HepG2 (cell line): ENCODE measurements around the gene CCDC85C. TPM values are rescaled to one million over a fixed set of nuclear protein-coding genes. Genes with fewer than 3 reads are reported as not detected.
A peak's percentile ranks its signal among the peaks of the same experiment; 100 is the strongest.

Experiments used
- ATAC-seq: fragments of 200-7000 bp; cut with Tn5 transposase; 3 replicates; pipeline ENCODE4 v1.9.1; 2020; ENCODE audit warnings: mild to moderate bottlenecking, moderate library complexity
- BruUV-seq: library from RNA; stranded (reverse); fragments of 400-500 nt; replicated peaks from 2 replicates; lab custom pipeline; 2021; lab: Mats Ljungman, UMichigan
- CTCF ChIA-PET: fragments of 300-600 bp; formaldehyde crosslinking; extraction: SDS; loops from one replicate; lab custom pipeline; 2021; ENCODE audit warnings: low total read pairs, inconsistent platforms, low intra/inter-chr PET ratio; lab: Yijun Ruan, JAX
- POLR2A ChIA-PET: fragments of 350-600 bp; sonication (Branson Sonifier 250); formaldehyde crosslinking; loops from one replicate; lab custom pipeline; 2020; ENCODE audit warnings: antibody characterized with exemption, inconsistent platforms; lab: Yijun Ruan, JAX
- DNase-seq: peaks from one replicate; pipeline ENCODE4 v3.0.0-alpha.2; 2015; ENCODE audit warnings: low spot score
- FAIRE-seq: peaks from 3 replicates; lab custom pipeline; 2011; peaks lifted over from hg19 to GRCh38; lab: Jason Lieb, UNC
- H2AFZ ChIP-seq: one replicate; pipeline ENCODE4 v1.6.1; 2011; ENCODE audit warnings: low read length, inconsistent platforms
- H3K27ac ChIP-seq: fragments of 300-600 bp; 3 replicates; pipeline ENCODE4 v1.8.0; 2011; ENCODE audit warnings: mixed run types, mild to moderate bottlenecking, mixed read lengths, low read length, inconsistent platforms; ENCODE audit not compliant: insufficient read depth; ENCODE audit errors: extremely low read length
- H3K27me3 ChIP-seq, 2 experiments: fragments of 200-600 bp in 1 of 2; 2 replicates in 1 of 2; 3 replicates in 1 of 2; pipeline versions ENCODE4 v1.6.0 to v1.8.0; 2011; ENCODE audit warnings: low read length in 2 of 2, mild to moderate bottlenecking in 2 of 2, moderate library complexity in 2 of 2, inconsistent platforms in 1 of 2; ENCODE audit not compliant: insufficient read depth in 2 of 2, control insufficient read depth in 1 of 2
- H3K36me3 ChIP-seq, 2 experiments: fragments of 200-600 bp in 1 of 2; replicated peaks in 1 of 2; 2 replicates in 1 of 2; 3 replicates in 1 of 2; pipeline versions ENCODE4 v1.5.1 to v1.8.0; 2011; ENCODE audit warnings: low read length in 2 of 2, inconsistent platforms in 1 of 2; ENCODE audit not compliant: insufficient read depth in 2 of 2, control insufficient read depth in 1 of 2
- H3K4me1 ChIP-seq: 2 replicates; pipeline ENCODE4 v1.5.1; 2012; ENCODE audit warnings: low read length, inconsistent platforms; ENCODE audit not compliant: insufficient read depth
- H3K4me2 ChIP-seq: 2 replicates; pipeline ENCODE4 v1.6.0; 2011; ENCODE audit warnings: low read depth, low read length, inconsistent platforms
- H3K4me3 ChIP-seq, 3 experiments: fragments of 200-600 bp in 1 of 3; sonication (generic), shearing (Covaris generic) in 1 of 3; replicated peaks in 1 of 3; 2 replicates each; pipeline ENCODE4 v1.5.1; 2011 to 2016; ENCODE audit warnings: low read length in 3 of 3, inconsistent platforms in 2 of 3, low read depth in 2 of 3, mild to moderate bottlenecking in 2 of 3, control low read depth in 1 of 3, mixed read lengths in 1 of 3; ENCODE audit not compliant: insufficient read depth in 1 of 3
- H3K79me2 ChIP-seq: one replicate; pipeline ENCODE4 v1.6.1; 2011; ENCODE audit warnings: low read length, inconsistent platforms; ENCODE audit not compliant: insufficient read depth
- H3K9ac ChIP-seq: 2 replicates; pipeline ENCODE4 v1.6.0; 2011; ENCODE audit warnings: mild to moderate bottlenecking, low read depth, low read length, inconsistent platforms; ENCODE audit not compliant: insufficient read depth
- H3K9me3 ChIP-seq: 2 replicates; pipeline ENCODE4 v1.5.1; 2012; ENCODE audit warnings: mild to moderate bottlenecking, low read length
- H4K20me1 ChIP-seq: 2 replicates; pipeline ENCODE4 v1.6.0; 2011; ENCODE audit warnings: inconsistent platforms, mild to moderate bottlenecking, low read length, moderate library complexity; ENCODE audit not compliant: insufficient read depth
- ADNP ChIP-seq: sonication (generic); formaldehyde crosslinking; IDR thresholded peaks from 2 replicates; pipeline ENCODE4 v1.4.0; 2020; ENCODE audit warnings: missing genetic modification reagents
- BHLHE40 ChIP-seq: IDR thresholded peaks from 2 replicates; pipeline ENCODE4 v1.6.1; 2011; ENCODE audit warnings: low read length, improper control_type of control experiment
- HOXA7 ChIP-seq: sonication (generic); formaldehyde crosslinking; IDR thresholded peaks from 2 replicates; pipeline ENCODE4 v1.8.1; 2022; ENCODE audit warnings: mild to moderate bottlenecking, missing genetic modification reagents, moderate library complexity
- KDM5B ChIP-seq: sonication (generic); formaldehyde crosslinking; IDR thresholded peaks from 2 replicates; pipeline ENCODE4 v1.4.0; 2020; ENCODE audit warnings: missing genetic modification reagents, mild to moderate bottlenecking, borderline replicate concordance
- MAX ChIP-seq: IDR thresholded peaks from 2 replicates; pipeline ENCODE4 v1.6.1; 2012; ENCODE audit warnings: inconsistent platforms
- RFX3 ChIP-seq: IDR thresholded peaks from 2 replicates; pipeline ENCODE4 v1.6.1; 2016; ENCODE audit warnings: missing biosample characterization, missing genetic modification reagents
- ZNF281 ChIP-seq: sonication (generic); formaldehyde crosslinking; IDR thresholded peaks from 2 replicates; pipeline ENCODE4 v1.4.0; 2020; ENCODE audit warnings: missing genetic modification reagents, borderline replicate concordance
- ZNF768 ChIP-seq: sonication (generic); formaldehyde crosslinking; IDR thresholded peaks from 2 replicates; pipeline ENCODE4 v1.4.0; 2020; ENCODE audit warnings: missing genetic modification reagents
- ZSCAN5A ChIP-seq: sonication (generic); formaldehyde crosslinking; IDR thresholded peaks from 2 replicates; pipeline ENCODE4 v1.8.0; 2022; ENCODE audit warnings: mild to moderate bottlenecking, missing genetic modification reagents, borderline replicate concordance
- WGBS: methylation state at CpG from one replicate; pipeline ENCODE4 v1.1.6; 2017; ENCODE audit warnings: low lambda C conversion rate; 5-methylcytosine and 5-hydroxymethylcytosine counted together
- in situ Hi-C: cut with HindIII; loops from 2 replicates; pipeline ENCODE4 v1.10.0; 2017; ENCODE audit warnings: low pct_unique_long_range_greater_than_20kb; ENCODE audit not compliant: extremely low pct_ligation_motif_present
- intact Hi-C: fragments of 100-400 bp; cut with micrococcal nuclease; formaldehyde crosslinking; loops from one replicate; pipeline ENCODE4 v1.10.0; 2022; ENCODE audit not compliant: unreplicated experiment
- polyA plus RNA-seq, 8 experiments: library from polyadenylated mRNA; depleted of rRNA in 3 of 8; stranded (reverse) in 7 of 8; unstranded in 1 of 8; fragments of >200 nt; fragmentation: Illumina TruSeq in 4 of 8; extraction: Trizol in 4 of 8; gene quantifications; 2 replicates each; pipeline versions ENCODE4 v1.2.1 to v1.2.3, GENCODE V29; 2011 to 2016; ENCODE audit warnings: low read depth in 4 of 8, missing spikeins in 1 of 8, mixed read lengths in 1 of 8; ENCODE audit not compliant: insufficient read depth in 1 of 8
- total RNA-seq, 5 experiments: library from RNA; depleted of rRNA; stranded (reverse); fragments of >200 nt; fragmentation: Illumina TruSeq; extraction: Trizol; gene quantifications; 2 replicates each; pipeline ENCODE4 v1.2.3, GENCODE V29; 2016; ENCODE audit warnings: low read depth in 1 of 5

CCDC85C gene
- total and polyA plus RNA-seq, 2 of the 13 experiments (the other 11 are each of a cell fraction or from before 2014, with no cell fraction given), result 18.8 to 43.8 TPM

- FAIRE-seq (no peak), DNase-seq (no peak), ATAC-seq (no peak)
- Histone ChIP-seq H3K9me3 (no peaks in the 10 kb centered on the region), H2AFZ (no peak overlapping the region), H3K27me3 (no peaks in the 10 kb centered on the region), H3K4me2 (no peak overlapping the region), H3K4me1 (peaks cover 100% of the 10 kb centered on the region), H4K20me1 (peaks cover 19% of the 10 kb centered on the region; the same call in 1 of the 2 replicates), H3K4me3 (no peak overlapping the region), H3K9ac (0 out of 2 replicates have a peak overlapping the region, but pooled peaks have one; percentile 3), H3K36me3 (no peaks in the 10 kb centered on the region; a peak in 1 of 5 replicates), H3K27ac (peak overlapping the region; percentile 91), H3K79me2 (peaks cover 95% of the 10 kb centered on the region)
- 77% methylated on average over 10 of the region's 12 CpGs for WGBS
- ChIA-PET POLR2A (interaction anchor here (0.8 to 1.8 kb wide), 3 partner anchors 16 to 28 kb away, joined by 4 to 7 read pairs (median 5); no protein-coding TSS in a partner anchor), CTCF (no interaction called here)
- BruUV-seq, result no TSS peak
- in situ Hi-C loops, result no loop called here
- TF ChIP-seq BHLHE40 (peak; percentile 64), ZNF768 (CRISPR knock-in tag) (no peak), MAX (0 out of 2 replicates have a peak, but pooled peaks have one; percentile 5), RFX3 (CRISPR knock-in tag) (no peak)
- intact Hi-C loops, result no loop called here
These were observed 33.3 kb downstream of the CCDC85C start for GRCh38 chr14:99570544-99571302.

DNA sequence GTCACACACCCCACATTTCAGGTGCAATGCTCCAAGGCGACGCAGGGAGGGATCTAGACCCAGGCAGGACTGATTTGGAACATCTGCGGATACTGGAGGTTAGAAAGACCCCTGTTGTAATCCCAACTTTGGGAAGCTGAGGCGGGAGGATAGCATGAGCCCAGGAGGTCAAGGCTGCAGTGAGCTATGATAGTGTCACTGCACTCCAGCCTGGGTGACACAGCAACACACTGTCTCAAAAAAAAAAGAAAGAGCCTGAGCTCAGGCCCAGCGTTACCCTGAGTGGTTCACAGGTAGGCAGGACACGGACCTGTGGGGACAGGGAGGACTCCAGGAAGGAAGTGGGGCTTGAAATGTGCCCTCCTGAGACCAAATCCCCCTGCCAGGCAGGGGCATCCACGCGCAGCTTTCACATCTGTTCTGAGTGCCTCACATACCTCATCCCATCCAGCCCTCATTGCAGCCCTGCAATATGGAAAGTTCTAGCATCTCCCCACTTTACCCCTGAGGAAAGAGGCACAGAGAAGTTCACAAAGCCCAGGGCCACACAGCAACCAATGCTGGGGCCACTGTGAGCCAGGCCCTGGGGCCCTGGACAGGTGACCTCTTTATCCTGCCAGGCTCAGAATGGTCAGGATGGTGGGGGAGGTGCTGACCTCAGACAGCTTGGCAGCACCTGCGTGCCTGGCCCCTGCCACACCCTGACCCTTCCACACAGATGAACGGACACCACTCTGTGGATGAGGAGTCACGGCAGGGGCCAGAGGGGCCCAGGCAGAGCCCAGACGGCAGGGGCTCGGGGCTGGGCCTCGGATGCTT lies 34.1 kb downstream of the CCDC85C start:
- in situ Hi-C loops (loop anchor here (5.0 kb wide), 1 partner anchor 32 kb away; the partner anchor contains the start of gene CCDC85C), intact Hi-C loops (no loop called here)
- ChIA-PET POLR2A (interaction anchor here (0.8 to 1.8 kb wide), 4 partner anchors 15 to 29 kb away, joined by 3 to 7 read pairs (median 4); no protein-coding TSS in a partner anchor), CTCF (no interaction called here)
- Histone ChIP-seq H3K27me3 (no peaks in the 10 kb centered on the region), H3K4me3 (no peak overlapping the region), H3K36me3 (no peaks in the 10 kb centered on the region; a peak in 1 of 5 replicates), H3K27ac (peak overlapping the region; percentile 91), H3K9me3 (no peaks in the 10 kb centered on the region), H3K4me1 (peaks cover 100% of the 10 kb centered on the region), H3K4me2 (peak overlapping the region; percentile 9; the same call in 1 of the 2 replicates), H4K20me1 (peaks cover 11% of the 10 kb centered on the region; the same call in 1 of the 2 replicates), H2AFZ (no peak overlapping the region), H3K79me2 (peaks cover 96% of the 10 kb centered on the region), H3K9ac (no peak overlapping the region)
- DNase-seq, result no peak
- no TSS peak for BruUV-seq
- no peak for ATAC-seq
- FAIRE-seq, result no peak
- WGBS, result 87% methylated on average over 6 of the region's 14 CpGs
- TF ChIP-seq KDM5B (CRISPR knock-in tag) (peak; percentile 8; the same call in 1 of the 2 replicates), ZNF281 (CRISPR knock-in tag) (peak; percentile 27; the same call in 1 of the 2 replicates), ADNP (CRISPR knock-in tag) (0 out of 2 replicates have a peak, but pooled peaks have one; percentile 10), ZSCAN5A (CRISPR knock-in tag) (no peak), HOXA7 (CRISPR knock-in tag) (no peak)
